ENCODE measurements around the gene LRRC73.

DNA sequence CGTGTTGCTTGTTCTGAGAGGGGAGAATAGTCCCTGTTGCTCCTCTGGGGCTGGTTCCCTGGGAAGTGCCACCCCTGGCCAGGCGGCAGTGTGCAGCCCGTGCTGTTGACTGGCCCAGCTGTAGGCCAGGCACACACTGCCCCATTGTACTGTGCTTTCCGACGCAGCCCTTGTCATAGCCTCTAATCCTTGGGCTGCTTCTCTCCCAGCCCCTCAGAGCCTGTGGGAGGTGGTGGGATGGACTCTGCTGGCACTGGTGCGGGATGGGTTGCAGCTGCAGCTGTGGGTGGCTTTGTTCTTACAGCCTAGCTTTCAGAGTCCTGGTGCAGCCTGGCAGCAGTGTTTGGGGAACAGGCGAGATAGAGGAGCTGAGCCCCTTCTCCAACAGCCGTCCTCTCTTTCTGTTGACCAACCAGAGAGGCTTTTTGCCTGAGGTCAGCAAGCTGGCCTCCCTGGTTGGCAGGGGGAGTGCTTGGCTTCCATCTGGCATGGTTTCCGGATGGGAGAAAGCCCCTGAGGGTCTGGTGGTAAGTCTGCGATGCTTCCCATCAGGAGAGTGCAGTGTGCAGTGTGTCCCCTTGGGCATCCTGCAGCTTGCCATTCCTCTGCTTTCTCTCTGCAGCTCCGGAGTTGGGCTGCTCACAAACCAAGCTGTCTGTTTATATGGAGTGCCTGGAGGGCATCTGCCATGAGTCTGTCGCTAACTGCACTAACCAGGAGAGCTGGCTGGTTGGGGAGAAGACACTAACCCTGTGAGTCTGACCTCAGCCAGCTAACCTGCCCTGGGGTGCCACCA is 20.7 kb downstream of the LRRC73 start:
- TF ChIP-seq POLR2AphosphoS5 (IDR thresholded peaks at IDR 0.05; ENCODE audit: low read depth, low read length) (no peak), POLR2A (IDR thresholded peaks at IDR 0.05; ENCODE audit: low read depth, low read length) (no peak), TAF1 (IDR thresholded peaks at IDR 0.05; ENCODE audit: low read depth, low read length) (no peak), SPI1 (IDR thresholded peaks at IDR 0.05; ENCODE audit: low read depth, low read length) (no peak), POU2F2 (IDR thresholded peaks at IDR 0.05; ENCODE audit: low read depth, low read length) (no peak), PAX5 (IDR thresholded peaks at IDR 0.05; ENCODE audit: insufficient read depth, low read length, severe bottlenecking) (no peak)

Data from GM12891 (cell line).